HG02588 (cell line): ENCODE measurements around the gene CPNE5.

ENCODE experiments used
- ATAC-seq: cut with Tn5 transposase; IDR thresholded peaks from one replicate; pipeline ENCODE4 v1.9.1; 2021; ENCODE audit warnings: mild to moderate bottlenecking, moderate library complexity; ENCODE audit not compliant: unreplicated experiment

CPNE5 gene

GRCh38 chr6:36793913-36794712 is 45.1 kb downstream of the CPNE5 start:
- ATAC-seq, result no peak

GRCh38 chr6:36793296-36793912 is 45.8 kb downstream of the CPNE5 start:
- ATAC-seq, result no peak

- ATAC-seq, result no peak
Measured at GRCh38 chr6:36791521-36792135, 47.6 kb downstream of the CPNE5 start.

GRCh38 chr6:36791085-36791484 is 48.2 kb downstream of the CPNE5 start:
- ATAC-seq, result no peak

DNA sequence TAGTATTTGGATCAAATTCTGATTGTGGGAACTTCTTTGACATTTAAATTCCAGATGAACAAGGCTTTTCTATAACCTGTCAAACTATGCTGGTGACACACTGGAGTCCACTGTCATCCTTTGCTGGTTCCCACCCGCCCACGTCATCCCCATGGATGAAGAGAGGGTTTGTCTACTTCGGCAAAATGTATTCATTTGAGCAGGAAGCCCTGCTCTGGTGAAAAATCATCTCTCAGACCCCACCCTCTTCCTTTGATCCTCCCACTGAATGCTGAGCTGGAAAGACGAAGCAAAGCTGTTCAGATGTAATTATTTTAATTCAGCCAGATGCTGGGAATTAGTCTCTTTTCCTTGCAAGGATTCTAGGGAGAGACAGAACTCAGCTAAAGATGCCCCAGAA is 50.5 kb downstream of the CPNE5 start:
- no peak for ATAC-seq

DNA sequence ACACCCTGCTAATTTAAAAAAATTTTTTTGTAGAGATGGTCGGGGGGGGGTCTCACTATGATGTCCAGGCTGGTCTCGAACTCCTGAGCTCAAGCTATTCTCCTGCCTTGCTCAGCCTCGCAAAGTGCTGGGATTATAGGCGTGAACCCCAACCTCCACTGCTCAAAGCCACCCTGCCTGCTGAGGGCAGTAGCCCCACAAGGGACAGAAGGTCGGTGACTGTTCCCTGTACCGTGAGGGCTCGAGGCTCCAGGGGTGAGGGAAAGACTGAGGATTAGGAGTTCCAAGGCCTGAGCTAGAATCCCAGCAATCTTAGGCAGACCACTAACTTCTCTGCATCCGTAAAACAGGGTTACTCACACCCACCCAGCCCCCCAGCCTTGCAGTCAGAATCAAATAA is 51.1 kb downstream of the CPNE5 start:
- no peak for ATAC-seq

- no peak for ATAC-seq
Measured at GRCh38 chr6:36787210-36787609, 52.0 kb downstream of the CPNE5 start.

DNA sequence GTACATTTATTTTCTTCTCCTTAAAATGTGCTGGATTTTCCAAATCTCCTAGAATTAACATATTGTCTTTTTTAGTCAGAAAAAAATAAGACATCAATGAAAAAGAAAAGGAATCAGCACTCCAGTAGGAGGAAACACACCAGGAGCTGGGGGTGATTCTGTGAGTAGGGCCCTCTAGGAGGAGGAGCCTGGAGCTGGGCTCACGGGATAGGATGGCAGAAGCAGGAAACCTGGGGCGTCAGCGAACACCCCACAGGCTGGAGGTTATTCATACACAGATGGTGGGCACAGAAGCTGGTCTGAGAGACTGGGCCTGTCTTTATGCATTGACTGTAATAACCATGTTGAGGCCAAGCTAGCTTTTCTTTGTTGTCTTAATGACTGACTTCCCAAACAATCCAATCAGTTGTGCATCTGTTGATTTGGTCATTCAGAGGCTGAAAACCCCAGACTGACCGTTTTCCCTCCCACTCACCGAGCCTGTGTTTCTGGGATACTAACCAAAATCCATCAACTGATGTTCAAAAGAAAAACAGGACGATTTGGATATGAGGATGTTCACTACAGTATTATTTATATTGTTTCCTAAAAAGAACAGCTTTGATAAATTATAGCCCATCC is 53.1 kb downstream of the CPNE5 start:
- no peak for ATAC-seq

- no peak for ATAC-seq
Measured at GRCh38 chr6:36784376-36784636, 54.9 kb downstream of the CPNE5 start.

GRCh38 chr6:36783603-36784375 is 55.5 kb downstream of the CPNE5 start:
- ATAC-seq, result no peak

- ATAC-seq, result no peak
Measured at GRCh38 chr6:36781669-36782068, 57.6 kb downstream of the CPNE5 start.

DNA sequence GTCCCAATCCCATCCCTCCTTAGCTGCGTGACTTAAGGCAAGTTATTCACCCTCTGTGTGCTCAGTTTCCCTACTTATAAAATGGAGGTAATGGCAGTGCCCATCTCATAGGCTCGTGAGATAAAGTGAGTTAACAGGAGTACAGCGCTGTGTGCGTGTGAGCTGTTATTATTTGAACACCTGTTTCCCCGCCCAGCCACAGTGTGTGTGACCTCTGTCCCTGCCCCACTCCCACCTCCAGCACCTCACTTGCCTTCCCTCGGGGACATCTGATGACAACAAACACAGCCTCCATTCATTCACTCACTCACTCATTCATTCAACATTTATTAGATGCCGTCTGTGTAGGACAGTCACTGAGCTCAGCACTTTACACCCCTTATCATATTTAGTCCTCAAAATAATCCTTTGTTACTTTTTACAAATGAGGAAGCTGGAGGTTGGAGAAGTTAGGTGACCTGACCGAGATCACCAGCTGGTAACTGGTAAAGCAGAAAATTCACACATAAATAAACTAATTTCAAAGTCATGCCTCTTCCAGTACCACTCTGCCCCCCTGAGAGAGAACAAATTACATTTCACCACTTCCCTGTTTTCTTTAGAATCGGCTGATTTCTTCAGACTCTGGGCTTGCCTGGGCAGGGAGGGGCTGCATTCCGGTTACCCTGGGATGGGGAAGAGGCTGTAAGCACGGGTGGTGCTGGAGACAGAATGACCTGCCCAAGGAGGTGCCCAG is 58.6 kb downstream of the CPNE5 start:
- ATAC-seq, result no peak

- ATAC-seq, result no peak
Measured at GRCh38 chr6:36779227-36779626, 60.0 kb downstream of the CPNE5 start.

DNA sequence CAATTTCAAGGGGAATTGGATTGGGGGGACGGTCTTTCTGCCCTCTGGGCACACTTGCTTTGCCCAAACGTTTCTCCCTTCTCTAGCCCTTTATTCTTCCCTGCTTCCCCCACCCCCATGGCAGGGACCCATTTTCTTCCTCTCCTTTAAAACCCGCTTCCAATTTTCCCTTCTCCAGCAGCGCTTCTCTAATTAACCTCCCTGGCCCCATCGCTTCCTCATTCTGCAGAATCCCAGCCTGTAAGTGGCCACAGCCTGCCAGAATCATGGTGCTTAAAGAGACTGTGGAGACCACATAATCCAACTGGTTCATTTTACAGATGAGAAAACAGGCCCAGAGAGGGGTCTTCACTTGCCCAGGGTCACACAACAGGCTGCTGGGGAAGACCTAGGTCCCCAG is 61.4 kb downstream of the CPNE5 start:
- no peak for ATAC-seq

DNA sequence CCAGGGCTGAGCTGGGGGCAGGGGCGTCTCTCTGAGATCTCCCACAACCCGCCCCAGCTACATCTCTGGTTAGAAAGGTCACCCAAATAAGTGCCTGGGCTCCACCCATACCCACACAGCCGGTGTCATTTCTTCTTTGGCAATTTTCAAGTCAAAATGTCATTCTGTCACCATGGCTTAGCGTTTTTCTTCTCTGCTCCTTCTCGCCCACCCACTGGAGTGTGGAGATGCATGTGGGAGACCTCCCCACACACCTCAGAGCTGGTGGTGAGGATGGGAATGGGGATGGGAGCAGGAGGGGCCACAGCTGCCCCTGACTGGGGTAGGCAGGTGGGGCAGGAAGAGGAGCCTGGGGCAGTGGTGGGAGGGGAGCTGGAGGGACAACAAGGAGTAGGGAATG is 63.1 kb downstream of the CPNE5 start:
- ATAC-seq, result no peak

DNA sequence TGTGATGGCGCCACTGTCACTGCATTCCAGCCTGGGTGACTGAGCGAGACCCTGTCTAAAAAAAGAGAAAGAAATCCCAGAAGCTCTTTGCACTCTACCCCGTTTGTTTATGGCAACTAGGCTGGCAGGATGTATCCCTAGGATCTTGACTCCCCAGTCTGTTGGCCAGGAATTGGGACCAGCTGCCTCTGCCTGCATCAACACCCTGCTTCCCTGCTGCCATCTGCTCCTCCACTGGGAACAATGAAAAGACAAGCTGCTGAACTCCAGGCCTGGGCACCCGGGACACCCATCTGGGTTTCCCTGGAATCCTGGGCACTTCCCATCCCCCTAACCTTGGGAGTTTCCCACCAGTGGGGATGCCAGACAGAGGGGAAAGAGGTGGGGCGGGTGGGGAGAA is 64.9 kb downstream of the CPNE5 start:
- ATAC-seq, result no peak

DNA sequence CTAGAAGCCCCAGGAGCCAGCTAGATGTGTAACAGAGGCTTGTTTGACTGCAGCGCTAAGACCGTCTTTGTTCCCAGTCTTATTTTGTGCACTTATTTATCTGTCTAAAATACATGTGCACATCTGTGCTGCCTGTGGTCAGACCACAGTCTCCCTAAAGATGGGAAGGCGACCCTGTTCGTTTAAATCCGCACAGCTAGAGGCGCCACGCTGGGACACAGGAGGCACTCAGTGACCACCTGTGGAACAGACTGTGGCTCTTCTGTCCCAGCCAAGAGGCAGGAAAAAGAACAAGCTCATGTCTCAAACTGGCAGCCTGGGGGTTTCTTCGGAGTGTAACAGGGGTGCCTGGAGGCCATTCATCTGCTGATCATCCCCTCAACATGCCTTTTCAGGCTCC is 66.8 kb downstream of the CPNE5 start:
- no peak for ATAC-seq

DNA sequence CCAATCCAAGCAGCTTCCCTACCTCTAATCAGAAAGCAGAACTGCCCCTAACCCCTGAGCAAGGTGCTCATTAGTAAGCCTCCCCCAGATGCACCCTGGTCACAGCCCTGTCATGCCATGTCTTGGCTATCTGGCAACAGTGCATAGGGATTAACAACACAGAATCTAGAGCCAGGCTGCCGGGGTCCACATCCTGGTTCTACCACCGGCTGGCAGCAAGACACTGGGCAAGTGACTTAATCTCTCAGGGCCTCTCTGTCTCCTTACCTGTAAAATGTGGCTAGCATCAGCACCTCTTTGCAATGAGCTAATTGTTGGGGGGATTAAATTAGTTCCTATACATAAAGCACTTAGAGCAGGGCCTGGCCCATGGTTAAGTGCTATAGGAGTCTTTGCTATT is 68.1 kb downstream of the CPNE5 start:
- ATAC-seq, result no peak

DNA sequence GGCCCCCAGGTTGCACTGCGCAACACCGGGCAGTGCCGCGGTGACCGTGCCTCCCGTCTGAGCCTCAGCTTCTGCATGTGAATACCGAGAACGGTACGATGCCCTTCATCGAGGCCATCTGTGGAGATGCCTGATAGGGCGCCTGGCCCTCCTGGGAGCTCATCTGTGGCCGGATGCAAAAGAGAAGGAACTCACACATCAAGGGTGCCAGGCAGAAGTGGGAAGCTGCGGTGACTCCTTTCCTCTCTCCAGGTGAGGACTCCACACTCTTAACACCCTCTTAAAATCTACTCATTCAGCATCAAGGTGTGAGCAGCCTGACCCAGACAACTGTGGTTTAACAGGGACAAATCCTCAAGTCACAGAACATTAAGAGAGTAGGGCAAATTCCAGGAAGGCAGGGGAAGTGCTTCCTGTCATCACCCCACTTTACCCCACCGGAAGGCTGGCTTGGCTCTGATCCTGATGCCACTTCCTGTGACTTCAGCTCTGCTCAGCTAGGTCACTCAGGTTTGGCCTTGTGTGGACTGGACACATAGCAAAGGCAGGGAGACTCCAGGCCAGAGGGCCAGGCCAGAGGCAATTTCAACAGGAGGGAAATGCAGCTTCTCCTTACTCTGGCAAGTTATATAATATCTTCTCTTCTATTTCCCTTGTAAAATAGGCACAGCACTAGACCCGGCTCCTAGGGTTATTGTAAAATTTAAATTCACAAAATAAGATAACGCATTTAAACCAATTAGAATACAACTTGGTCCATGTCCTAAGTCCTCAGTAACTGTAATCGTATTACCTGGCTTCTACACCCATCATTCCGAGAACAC is 69.4 kb downstream of the CPNE5 start:
- no peak for ATAC-seq

- ATAC-seq, result no peak
Measured at GRCh38 chr6:36769183-36769675, 70.0 kb downstream of the CPNE5 start.
